Hematopoietic multipotent progenitor cell treated with erythropoietin and hydrocortisone succinate and interleukin-3 and kit ligand, for 15 days (in vitro differentiated cells): ENCODE results near the gene HCFC1R1.

Experiments used
- DNase-seq: peaks from one replicate; pipeline ENCODE4 v3.0.0-alpha.2; 2015; ENCODE audit warnings: low spot score

The HCFC1R1 gene

DNA sequence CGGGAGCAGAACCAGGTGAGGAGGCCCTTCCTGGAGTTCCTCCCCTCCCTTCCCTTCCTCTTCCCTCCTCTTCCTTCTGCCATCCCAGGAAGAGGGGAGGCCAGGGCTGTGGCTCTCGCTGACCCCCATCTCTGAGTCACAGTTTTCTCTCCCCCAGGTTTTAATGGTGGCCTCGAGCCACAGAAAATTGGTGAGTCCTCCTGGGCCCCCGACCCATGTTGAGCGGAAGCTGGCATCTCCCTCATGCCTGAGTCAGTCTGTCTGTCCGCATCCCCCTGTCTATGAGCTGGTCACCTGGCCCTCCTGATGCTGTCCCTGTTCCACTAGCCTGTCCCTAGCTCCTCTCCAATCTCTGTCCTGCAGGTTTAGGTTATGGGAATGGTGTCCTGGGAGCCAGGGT lies 23.8 kb downstream of the HCFC1R1 start:
- DNase-seq, result no peak

DNA sequence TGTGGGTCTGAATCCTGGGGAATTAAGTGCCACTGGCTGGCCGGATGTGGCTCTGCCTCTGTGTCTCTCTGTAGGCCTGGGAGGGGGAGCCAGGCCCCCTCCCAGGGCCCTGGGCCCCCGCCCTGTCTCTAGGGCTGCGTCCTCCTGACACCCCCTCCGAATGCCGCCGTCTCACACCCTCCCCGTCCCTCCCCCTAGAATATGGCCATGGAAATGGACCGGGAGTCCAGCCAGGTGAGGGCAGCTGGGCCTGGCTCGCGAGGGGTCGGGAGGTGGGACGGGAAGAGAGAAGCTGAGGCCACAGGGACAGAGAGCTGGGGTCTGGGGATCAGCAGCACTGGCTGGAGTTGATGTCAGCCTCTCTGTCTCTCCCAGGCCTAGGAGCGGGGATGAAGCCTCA lies 27.4 kb downstream of the HCFC1R1 start:
- no peak for DNase-seq

DNA sequence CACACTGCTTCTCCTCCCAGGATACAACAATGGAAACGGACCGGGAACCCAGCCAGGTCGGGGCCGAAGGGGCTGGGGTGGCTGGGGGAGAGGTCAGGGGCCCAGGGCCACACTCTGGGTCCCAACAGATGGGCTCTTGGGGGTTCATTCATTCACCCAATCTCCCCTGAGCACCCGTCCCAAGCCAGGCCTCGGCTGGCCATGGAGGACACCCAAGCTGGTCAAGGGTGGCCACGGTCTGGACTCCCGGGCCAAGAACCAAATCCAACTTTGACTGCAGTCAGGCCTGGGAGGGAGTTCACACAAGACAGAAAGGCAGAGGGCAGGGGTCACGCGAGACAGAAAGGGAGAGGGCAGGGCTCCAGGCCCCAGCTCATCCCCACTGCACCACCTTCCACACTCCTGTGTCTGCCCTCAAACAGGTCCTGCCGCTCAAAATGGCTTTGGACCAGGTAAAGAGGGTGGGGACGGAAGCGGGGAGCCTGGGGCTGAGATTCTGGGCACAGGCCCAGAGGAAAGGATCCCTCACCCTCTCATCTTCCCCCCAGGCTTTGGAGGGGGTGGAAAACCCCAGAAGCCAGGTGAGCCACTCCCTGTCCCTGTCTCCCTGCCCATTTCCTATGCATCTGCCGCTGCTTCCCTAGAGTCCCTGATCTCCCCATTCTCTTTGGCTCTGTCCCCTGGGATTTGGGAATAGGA lies 31.2 kb downstream of the HCFC1R1 start:
- no peak for DNase-seq

DNA sequence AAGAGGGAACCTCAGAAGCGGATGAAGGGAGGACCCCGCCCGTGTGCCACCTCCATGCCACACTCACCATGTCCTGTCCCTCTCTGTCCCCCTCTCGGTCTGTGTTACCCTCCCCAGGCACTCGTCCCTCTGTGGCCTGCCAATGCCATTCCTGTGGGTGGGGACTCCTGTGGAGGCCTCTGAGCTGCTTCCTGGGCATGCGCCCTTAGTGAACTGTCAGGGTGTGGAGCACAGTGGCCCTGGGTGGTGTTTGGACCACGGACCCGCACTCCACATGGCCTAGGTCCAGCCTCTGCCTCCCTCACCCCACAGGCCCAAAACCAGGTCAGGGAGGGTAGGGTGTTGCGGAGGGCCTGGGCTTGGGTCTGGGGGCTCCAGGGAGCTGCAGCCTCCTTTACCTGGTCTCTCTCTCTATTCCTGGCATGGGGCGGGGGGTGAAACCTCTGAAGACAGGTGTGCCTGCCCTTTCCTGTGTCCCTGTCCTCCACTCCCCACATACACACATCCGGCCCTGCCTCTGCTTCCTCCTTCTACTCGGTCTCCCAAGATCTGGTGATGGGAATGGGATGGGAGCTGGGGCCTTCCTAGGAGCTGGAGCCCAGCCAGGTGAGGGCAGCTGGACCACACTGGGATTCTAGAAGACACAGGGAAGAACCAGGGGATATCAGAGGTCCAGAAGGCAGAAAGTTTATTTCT lies 32.0 kb downstream of the HCFC1R1 start:
- no peak for DNase-seq

DNA sequence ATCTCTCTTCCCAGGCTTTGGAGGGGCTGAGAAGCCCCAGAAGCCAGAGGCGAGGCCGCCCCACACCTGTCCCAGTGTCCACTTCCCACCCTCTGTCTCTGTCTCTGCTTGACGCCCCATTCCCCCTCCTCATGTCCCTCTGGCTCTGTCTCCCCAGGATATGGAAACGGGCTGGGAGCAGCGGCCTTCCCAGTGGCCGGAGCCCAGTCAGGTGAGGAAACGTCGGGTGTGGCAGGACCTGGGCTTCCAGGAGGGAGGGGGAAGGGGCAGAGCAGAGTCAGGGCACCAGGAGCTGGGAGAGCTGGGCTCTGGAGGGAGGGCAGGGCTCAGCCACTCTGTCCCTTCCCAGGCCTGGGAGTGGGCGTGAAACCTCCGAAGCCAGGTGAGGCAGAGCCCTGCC lies 32.9 kb downstream of the HCFC1R1 start:
- no peak for DNase-seq

DNA sequence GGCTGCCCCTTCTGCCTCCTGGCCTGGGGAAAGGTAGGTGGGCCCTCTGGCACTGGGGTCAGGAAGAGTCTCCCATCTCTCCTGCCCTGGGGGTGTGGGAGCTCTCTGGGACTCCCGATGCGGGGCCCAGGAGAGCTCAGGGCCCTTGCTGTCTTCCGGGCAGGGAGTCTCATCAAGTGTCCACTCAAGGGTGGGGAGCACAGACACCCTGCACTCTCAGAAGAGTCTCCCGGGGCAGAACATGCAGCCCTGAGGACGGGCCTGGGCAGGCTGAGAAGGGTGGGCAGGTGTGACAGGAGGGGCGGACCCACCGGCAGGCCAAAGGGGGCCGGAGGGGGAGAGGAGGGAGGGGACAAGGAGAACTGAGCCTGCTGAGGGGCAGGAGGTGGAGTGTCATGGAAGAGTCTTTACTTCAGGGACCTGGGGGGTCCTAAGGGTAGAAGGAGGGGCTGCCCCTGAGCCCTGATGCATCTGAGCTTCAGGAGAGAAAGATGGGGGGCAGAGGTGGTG lies 35.1 kb downstream of the HCFC1R1 start:
- DNase-seq, result no peak

DNA sequence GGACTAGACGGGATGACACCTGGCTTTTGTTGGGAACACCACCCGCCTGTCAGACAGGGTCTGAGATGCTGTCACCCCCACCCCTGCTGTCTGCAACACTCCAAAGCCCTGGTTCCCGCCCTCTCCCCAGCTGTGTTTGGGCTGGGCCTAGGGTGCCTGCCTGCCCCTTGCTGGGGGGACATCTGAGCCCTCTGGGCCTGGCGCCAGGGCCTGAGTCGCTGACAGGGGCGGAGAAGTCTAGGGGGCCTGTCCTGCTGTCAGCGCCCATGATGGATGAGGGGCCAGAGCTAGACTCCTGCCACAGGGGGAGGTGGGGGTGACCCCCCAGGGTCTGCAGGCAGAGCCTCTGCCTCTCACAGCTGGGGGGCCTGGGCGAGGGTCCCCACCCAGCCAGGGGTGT lies 35.9 kb downstream of the HCFC1R1 start:
- no peak for DNase-seq

DNA sequence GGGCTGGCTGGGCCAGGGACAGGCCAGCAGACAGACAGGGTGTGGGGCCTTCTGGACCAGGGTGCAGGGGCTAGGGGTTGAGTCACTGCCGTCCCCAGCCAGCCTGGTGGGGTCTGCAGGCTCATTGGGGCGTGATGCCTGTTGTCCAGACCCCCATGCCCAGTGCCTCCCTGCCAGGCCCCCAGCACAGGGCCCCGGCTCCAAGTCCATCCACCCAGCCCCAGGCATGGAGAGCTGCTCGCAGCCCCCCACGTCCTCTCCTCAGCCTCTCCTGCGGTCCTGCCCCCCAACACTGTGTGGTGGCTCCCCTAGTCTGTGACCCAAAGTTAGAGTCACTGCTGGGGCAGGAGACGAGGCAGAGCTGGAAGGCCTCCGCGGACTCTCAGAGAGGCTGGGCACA lies 36.5 kb downstream of the HCFC1R1 start:
- no peak for DNase-seq

DNA sequence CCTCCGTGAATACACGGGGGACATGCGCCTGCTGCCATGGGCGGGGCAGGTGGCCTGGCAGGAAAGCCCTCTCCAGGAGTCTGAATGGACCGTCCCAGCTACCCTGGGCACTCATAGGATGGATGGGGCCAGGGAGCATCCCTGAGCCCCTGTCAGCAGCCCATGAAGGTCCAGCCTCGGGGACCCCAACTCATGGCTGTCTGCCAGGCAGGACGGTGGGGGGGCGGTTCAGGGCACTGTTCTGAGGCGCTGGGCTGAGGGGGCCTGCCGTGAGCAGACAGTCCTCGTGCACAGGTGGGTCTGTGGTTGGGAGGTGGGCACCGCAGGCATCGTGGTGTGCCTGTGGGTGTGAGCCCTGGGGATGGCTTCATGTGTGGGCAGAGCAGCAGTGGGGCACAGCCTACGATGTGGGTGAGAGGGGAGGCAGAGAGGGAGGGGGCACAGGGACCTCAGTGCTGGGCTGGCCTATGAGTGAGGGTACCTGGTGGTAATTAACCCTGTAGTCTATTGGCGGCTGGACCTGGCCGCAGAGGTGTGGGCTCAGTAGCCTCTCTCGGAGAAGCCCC lies 37.0 kb downstream of the HCFC1R1 start:
- DNase-seq, result no peak

DNA sequence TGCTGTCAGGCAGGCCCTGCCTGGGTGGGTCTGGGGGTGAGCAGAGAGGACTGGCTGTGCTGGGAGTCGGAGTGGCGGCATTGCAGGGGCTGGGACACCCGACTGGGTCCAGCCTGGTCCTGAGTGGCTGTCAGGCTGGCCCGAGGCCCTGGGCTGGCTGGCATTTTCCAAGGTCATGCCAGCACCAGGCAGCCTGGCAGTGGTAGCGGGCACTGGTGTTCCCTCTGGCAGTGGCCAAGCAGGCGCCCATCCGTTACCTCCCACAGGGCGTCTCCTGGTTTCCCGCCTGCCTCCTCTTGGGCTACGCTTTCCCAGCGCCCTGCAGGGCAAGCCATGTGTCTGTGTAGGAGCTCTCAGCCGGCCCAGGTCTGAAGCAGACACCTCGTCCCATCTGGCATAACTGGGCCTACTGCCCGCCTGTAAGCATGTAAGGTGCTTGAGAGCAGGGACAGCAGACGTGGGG lies 37.8 kb downstream of the HCFC1R1 start:
- DNase-seq, result no peak

DNA sequence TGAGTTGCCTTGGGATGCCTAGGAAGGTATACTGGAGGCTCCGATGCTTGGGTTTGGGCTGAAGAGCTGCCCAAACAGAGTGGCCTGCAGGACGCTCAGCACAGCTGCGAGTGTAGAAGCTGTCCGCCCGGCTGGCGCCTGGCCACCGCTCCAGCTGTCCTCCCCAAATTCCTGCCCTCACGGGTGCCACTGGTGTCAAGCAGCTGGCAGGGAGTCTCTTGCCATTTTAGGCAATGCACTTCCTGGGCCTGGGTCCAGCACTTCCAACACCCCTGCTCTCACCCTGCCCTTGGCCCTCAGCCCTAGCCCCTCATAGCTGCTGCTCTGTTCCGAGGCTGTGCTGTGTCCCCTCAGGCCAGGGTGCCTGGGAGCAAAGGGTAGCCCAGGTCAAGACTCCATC lies 38.3 kb downstream of the HCFC1R1 start:
- DNase-seq, result no peak

DNA sequence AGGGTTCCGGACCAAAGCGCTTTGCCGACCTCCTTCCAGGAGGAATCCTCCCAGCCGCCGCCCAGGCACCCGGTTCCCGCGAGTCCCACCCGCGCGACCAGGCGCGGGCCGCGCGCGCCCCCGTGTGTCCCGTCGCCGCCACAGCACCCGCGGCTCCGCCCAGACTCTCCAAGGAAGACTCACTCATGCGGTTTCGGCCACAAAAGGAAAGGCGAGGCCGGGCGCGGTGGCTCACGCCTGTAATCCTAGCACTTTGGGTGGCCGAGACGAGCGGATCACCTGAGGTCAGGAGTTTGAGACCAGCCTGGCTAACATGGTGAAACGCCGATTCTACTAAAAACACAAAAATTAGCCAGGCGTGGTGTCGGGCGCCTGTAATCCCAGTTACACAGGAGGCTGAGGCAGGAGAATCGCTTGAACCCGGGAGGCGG lies 40.0 kb downstream of the HCFC1R1 start:
- peak; percentile 73 for DNase-seq

DNA sequence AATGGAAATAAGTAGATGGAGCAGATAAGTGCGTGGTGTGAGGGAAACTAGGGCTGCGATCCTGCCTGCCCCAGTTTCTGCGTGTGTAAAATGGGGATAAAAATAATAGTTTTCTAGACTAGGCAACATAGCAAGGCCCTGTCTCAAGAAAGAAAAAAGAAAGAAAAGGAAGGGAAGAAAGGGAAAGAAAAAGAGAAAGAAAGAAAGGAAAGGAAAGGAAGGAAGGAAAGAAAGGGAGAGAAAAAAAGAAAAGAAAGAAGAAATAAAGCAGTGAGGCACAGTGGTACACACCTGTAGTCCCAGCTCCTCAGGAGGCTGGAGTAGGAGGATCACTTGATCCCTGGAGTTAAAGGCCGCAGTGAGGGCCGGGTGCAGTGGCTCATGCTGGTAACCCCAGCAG lies 41.3 kb downstream of the HCFC1R1 start:
- no peak for DNase-seq

DNA sequence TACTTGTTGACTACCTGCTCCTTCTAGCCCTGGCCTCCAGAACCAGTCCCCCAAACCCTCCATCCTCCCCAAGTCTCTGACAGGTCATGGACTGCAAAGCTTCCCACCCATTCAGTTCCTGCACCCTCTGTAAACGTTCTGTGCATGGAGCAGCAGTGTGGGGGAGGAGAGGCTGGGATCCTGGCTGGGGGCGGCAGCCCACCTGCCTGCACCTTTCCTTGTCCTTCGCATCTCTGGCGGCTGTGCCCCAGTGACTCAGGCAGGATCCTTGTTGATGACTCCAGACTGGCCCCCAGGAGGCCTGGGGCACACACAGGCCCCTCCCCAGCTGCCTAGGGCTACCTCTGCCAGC lies 41.9 kb downstream of the HCFC1R1 start:
- DNase-seq, result no peak

DNA sequence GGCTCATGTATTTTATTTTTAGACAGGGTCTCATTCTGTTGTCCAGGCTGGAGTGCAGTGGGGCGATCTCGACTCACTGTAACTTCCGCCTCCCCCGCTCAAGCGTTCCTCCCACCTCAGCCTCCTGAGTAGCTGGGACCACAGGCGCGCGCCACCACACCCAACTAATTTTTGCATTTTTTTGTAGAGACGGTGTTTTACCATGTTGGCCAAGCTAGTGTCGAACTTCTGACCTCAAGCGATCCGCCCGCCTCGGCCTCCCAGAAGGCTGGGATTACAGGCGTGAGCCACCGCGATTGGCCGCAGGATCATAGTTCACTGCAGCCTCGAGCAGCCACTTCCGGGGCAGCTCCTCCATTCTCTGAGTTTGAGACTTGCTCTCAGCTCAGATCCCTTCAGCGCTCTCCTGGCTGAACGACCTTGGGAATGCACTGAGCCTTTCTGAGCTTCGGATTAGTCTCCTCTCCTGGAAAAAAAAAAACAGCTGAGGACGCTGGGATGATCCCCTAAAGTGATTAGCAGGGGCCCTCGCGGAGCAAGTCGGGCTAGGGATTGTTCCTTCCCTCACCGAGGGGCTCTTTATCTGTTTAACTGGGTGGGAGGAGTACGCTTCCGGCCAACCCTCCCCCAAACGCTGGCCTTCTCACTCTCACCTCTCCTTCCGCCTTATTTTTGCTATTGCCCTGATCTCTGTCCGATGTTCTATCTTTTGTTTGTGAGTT lies 42.4 kb downstream of the HCFC1R1 start:
- DNase-seq, result no peak

DNA sequence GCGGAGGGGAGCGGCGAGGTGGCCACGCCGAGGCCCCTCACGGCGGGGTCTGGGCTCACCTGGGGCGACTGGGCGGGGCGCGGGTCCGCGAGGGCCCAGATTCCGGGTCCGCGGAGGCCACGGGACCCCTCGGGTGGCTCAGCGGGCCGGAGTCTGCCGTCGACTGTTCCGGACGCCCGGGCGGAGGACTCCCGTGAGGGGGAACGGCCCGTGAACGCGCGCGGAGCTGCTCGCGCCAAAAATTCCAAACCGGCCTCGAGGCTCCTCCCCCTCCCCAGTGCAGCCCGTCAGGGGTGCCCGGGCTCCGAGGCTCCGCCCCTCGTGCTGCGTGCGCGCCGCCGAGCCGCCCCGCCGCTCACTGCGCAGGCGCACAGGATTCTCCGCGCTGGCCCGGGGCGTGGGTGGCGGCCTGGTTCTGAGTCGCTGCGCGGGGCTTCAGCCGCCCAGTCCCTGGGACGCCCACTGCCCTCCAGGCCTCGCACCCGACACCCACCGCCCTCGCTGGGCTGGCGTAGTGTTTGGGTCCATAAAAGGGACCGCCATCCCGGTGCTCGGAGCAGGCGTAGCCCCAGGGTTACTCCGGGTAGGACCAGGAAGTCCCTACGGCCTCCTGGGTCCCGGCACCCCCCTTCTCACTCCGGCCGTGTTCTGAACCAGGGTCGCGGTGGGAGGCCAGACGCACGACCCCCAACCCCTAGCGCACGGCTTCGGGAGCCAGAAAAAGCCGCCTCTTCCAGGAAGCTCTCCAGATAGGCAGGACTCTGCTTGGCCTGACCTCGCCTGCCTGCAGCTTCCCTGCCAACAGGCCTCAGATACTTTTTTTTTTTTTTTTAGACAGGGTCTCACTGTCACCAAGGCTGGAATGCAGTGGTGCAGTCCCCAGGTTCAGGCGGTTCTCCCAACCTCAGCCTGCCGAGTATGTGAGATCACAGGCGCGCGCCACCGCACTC lies 43.2 kb downstream of the HCFC1R1 start, which contains the start of gene PKMYT1:
TSS of gene PKMYT1 (minus strand) at position 220 of the 950 bp plus-strand sequence. CDS start 789 bp downstream, outside the sequence.
- DNase-seq, result peak; percentile 96

DNA sequence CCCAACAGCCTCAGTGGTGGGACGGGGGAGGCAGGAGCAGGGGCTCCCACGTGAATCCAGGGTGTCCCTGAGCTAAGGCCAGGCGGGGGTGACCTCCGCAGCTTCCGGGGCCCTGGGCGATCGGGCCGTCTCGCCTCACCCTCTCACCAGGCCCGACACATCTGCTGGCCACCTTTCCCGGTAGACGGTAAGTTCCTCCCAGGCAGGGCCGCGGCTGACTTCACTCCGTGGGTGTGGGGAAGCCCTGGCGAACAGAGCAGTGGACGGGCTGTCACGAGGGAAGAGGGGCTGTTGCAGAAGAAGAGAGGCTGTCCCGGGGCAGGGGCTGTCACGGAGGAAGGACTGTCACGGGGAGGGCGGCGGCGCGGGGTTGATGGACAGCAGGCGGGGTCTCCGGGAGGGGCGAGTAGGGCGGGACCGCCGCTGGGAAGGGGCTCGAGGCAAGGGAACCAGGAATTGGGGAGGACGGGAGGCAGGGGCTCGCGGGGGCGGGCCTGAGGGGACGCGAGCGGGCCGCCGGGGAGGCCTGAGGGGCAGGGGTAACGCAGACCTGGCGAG lies 44.0 kb downstream of the HCFC1R1 start:
- peak; percentile 31 for DNase-seq

DNA sequence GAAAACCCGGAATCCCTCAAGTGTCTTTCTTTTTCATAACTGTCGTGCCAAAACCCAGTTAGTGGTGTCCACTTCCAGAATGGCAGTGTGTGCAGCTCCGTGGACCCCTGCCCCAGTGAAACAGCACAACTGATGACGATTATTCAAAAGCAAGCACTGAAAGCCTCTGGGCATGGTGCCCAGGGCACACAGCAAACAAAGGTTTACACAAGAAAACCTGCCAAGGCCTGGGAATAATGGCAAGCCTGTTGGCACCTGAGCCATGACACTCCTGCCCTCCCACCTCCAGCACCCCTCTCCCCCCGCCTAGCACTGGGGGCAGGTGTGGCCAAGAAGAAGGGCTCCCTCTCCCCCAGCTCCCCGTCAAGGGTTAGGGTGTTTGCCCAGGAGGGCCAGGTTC lies 46.3 kb downstream of the HCFC1R1 start:
- no peak for DNase-seq

DNA sequence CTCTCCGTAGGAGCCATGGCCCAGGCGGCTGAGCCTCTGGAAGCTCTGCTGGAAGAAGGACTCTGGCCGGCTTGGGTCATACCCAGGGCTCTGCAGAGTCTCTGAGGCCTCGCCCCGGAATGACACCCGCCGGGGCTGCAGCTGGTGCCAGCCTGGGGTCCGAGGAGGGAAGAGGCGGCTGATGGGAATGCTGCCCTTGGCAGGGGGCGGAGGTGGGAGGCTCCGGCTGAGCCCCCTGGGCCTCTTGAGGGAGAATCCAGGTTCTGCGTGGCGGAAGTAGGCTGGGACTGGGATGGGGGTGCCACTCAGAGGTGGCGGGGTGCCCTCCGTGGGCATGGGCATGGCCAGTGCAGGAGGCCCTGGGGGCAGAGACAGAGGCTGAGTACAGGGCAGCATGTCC lies 47.1 kb downstream of the HCFC1R1 start:
- DNase-seq, result no peak

DNA sequence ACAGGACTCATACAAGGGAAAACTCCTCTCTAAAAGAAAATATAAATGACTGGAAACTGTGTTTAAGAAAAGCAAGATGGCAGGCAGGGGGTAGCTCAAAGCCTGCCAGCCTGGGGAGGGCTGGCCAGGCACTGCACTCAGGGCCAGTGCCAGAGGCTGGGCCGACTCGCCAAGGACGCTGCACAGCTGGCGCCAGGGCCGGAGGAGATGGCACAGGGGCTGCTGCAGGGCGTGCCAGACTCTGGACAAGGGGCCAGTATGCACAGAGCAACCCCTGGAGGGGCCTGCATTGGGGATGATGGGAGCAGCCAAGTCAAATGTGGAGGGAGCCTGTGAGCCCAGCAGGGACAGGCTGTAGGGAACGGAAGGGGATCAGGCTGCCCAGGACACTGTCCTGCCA lies 47.5 kb downstream of the HCFC1R1 start:
- no peak for DNase-seq

DNA sequence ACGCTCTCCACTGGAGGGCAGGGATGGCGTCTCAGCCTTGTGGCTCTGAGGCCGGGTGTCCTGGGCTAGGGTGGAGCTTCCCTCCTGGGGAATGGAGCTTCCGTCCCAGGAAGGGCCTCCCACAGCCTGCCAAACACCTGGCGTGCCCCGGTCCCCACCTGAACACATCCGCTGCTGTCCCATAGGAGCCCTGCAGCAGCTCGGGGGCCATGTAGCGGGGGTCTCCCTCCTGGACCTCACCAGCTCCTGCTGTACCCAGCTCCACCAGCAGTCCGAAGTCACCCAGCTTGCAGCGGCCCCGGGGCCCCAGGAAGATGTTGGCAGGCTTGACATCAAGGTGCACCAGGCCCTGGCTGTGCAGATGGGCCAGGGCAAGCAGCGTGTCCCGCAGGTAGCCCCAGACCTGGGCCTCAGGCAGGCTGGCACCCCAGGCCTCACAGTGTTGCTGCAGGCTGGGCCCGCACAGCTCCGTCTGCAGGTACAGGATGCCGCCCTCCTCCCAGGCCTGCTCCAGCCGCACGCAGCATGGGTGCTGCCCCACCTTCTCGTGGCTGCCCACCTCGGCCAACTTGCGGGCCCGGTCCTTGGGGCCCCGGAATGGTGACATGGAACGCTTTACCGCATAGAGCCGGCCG lies 48.5 kb downstream of the HCFC1R1 start:
- DNase-seq, result no peak
